Measurements from ENCODE around the gene PPP3CB. TPM values are rescaled to one million over a fixed set of nuclear protein-coding genes. Genes with fewer than 3 reads are reported as not detected.

PPP3CB gene
- total RNA-seq, 1 experiment from 2014 or later = 43.8 TPM

GRCh38 chr10:73448384-73448783 lies 47.4 kb downstream of the PPP3CB start:
- ATAC-seq (no peak), DNase-seq (no peak)
- Histone ChIP-seq H3K9me2 (replicated peaks; ENCODE audit: low read length) (no peaks in the 10 kb centered on the region), H3K36me3 (ENCODE audit: low read depth, low read length) (peaks cover 4% of the 10 kb centered on the region; the same call in 1 of the 2 replicates), H3K9me3 (ENCODE audit: low read length) (no peaks in the 10 kb centered on the region), H3K4me3 (ENCODE audit: low read length) (no peak overlapping the region), H4K20me1 (ENCODE audit: low read length) (no peaks in the 10 kb centered on the region), H3F3A (ENCODE audit: low read length, unreplicated experiment) (no peaks in the 10 kb centered on the region), H3K9ac (ENCODE audit: low read length) (no peak overlapping the region), H3K79me2 (ENCODE audit: low read length) (no peaks in the 10 kb centered on the region), H3K27me3 (ENCODE audit: low read length) (0 out of 2 replicates have a peak, but pooled peaks cover 5% of the 10 kb centered on the region), H3K4me2 (ENCODE audit: low read length) (no peak overlapping the region), H3K4me1 (ENCODE audit: insufficient read depth, low read length) (no peaks in the 10 kb centered on the region), H3K27ac (ENCODE audit: low read length) (no peak overlapping the region), H2AFZ (ENCODE audit: low read length) (no peak overlapping the region)
- BruUV-seq (replicated peaks) = no TSS peak
- no peak for TF ChIP-seq EZH2phosphoT487 (IDR thresholded peaks at IDR 0.05; ENCODE audit: borderline replicate concordance, low read length)
- ChIA-PET POLR2A (ENCODE audit: unreplicated experiment) (no interaction called here), CTCF (no interaction called here)
- intact Hi-C loops (cut with micrococcal nuclease) = no loop called here

DNA sequence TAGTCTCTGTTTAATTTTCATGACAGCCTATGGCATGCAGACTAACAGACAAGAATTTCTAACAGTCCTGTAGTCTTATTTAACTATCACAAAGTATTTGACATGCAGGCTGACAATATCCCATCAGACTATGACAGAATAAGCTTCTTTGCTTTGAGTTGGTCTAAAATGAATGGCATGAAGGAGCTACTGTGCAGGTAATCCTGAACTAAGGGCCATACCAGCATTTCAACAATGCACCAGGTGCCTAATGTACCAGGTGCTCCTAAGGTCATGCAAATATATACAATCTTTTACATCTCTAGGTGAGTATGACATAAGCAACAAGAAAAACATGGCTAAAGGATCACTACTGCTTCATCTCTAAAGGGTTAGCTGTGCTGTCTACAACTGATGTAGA lies 48.9 kb downstream of the PPP3CB start:
- no TSS peak for BruUV-seq (replicated peaks)
- no peaks in the 10 kb centered on the region for H3F3A ChIP-seq (ENCODE audit: low read length, unreplicated experiment)
- no peak overlapping the region for H2AFZ ChIP-seq (ENCODE audit: low read length)
- H3K27ac ChIP-seq (ENCODE audit: low read length) = no peak overlapping the region
- H4K20me1 ChIP-seq (ENCODE audit: low read length) = no peaks in the 10 kb centered on the region
- H3K4me2 ChIP-seq (ENCODE audit: low read length) = no peak overlapping the region
- no peak overlapping the region for H3K4me3 ChIP-seq (ENCODE audit: low read length)
- ATAC-seq = no peak
- 0 out of 2 replicates have a peak, but pooled peaks cover 5% of the 10 kb centered on the region for H3K27me3 ChIP-seq (ENCODE audit: low read length)
- H3K4me1 ChIP-seq (ENCODE audit: insufficient read depth, low read length) = no peaks in the 10 kb centered on the region
- no peaks in the 10 kb centered on the region for H3K9me3 ChIP-seq (ENCODE audit: low read length)
- ChIA-PET CTCF (no interaction called here), POLR2A (ENCODE audit: unreplicated experiment) (no interaction called here)
- no peaks in the 10 kb centered on the region for H3K79me2 ChIP-seq (ENCODE audit: low read length)
- DNase-seq = no peak
- intact Hi-C loops (cut with micrococcal nuclease) = no loop called here
- no peaks in the 10 kb centered on the region; the same call in 1 of the 2 replicates for H3K36me3 ChIP-seq (ENCODE audit: low read depth, low read length)
- no peaks in the 10 kb centered on the region for H3K9me2 ChIP-seq (replicated peaks; ENCODE audit: low read length)
- TF ChIP-seq, protein P1, sequence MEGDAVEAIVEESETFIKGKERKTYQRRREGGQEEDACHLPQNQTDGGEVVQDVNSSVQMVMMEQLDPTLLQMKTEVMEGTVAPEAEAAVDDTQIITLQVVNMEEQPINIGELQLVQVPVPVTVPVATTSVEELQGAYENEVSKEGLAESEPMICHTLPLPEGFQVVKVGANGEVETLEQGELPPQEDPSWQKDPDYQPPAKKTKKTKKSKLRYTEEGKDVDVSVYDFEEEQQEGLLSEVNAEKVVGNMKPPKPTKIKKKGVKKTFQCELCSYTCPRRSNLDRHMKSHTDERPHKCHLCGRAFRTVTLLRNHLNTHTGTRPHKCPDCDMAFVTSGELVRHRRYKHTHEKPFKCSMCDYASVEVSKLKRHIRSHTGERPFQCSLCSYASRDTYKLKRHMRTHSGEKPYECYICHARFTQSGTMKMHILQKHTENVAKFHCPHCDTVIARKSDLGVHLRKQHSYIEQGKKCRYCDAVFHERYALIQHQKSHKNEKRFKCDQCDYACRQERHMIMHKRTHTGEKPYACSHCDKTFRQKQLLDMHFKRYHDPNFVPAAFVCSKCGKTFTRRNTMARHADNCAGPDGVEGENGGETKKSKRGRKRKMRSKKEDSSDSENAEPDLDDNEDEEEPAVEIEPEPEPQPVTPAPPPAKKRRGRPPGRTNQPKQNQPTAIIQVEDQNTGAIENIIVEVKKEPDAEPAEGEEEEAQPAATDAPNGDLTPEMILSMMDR (conservative IDR thresholded peaks at IDR 0.05; ENCODE audit: low read depth, low read length) = no peak
- TF ChIP-seq EZH2phosphoT487 (IDR thresholded peaks at IDR 0.05; ENCODE audit: borderline replicate concordance, low read length) = no peak
- TF ChIP-seq EZH2 (IDR thresholded peaks at IDR 0.05; ENCODE audit: low read length, unreplicated experiment) = no peak
- H3K9ac ChIP-seq (ENCODE audit: low read length) = no peak overlapping the region

DNA sequence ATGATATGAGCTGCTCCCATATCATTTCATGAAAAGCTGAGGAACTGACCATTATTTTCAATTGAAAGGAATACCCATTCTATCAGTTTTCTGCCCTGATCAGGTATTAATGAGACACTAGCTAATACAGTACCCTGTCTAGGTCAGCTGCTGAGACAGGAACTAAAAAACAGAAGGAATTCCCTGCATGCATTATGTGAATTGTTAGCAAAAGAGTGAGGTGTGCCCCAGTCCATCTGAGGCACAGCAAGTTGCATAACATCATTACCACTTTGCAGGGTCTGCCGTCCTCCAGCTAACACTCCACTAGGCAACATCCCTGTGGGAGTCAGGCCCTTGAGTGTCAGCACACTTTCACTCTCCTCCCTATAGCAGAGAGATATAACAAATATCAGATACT lies 51.4 kb downstream of the PPP3CB start:
- Histone ChIP-seq H3K4me2 (ENCODE audit: low read length) (no peak overlapping the region), H2AFZ (ENCODE audit: low read length) (no peak overlapping the region), H4K20me1 (ENCODE audit: low read length) (no peaks in the 10 kb centered on the region), H3F3A (ENCODE audit: low read length, unreplicated experiment) (no peaks in the 10 kb centered on the region), H3K36me3 (ENCODE audit: low read depth, low read length) (no peaks in the 10 kb centered on the region; the same call in 1 of the 2 replicates), H3K9ac (ENCODE audit: low read length) (no peak overlapping the region), H3K9me3 (ENCODE audit: low read length) (no peaks in the 10 kb centered on the region), H3K27me3 (ENCODE audit: low read length) (0 out of 2 replicates have a peak, but pooled peaks cover 4% of the 10 kb centered on the region), H3K9me2 (replicated peaks; ENCODE audit: low read length) (no peaks in the 10 kb centered on the region), H3K4me3 (ENCODE audit: low read length) (no peak overlapping the region), H3K4me1 (ENCODE audit: insufficient read depth, low read length) (peaks cover 10% of the 10 kb centered on the region), H3K27ac (ENCODE audit: low read length) (no peak overlapping the region), H3K79me2 (ENCODE audit: low read length) (no peaks in the 10 kb centered on the region)
- intact Hi-C loops (cut with micrococcal nuclease) = no loop called here
- CTCF ChIA-PET = no interaction called here
- BruUV-seq (replicated peaks) = no TSS peak
- POLR2A ChIA-PET (ENCODE audit: unreplicated experiment) = interaction anchor here (0.7 kb wide), 1 partner anchor 33 kb away, joined by 5 read pairs; no protein-coding TSS in a partner anchor
- no peak for TF ChIP-seq EZH2phosphoT487 (IDR thresholded peaks at IDR 0.05; ENCODE audit: borderline replicate concordance, low read length)
- TF ChIP-seq, protein P1 (conservative IDR thresholded peaks at IDR 0.05; ENCODE audit: low read depth, low read length) = no peak
- TF ChIP-seq EZH2 (IDR thresholded peaks at IDR 0.05; ENCODE audit: low read length, unreplicated experiment) = no peak
- DNase-seq = no peak
- no peak for ATAC-seq
